SK-N-SH (cell line): ENCODE results near the gene HBA2.

Source experiments
- CHD2 ChIP-seq: fragments of 150-350 bp; IDR thresholded peaks from 2 replicates; pipeline ENCODE4 v1.6.1; 2018; ENCODE audit warnings: low read length; ENCODE audit not compliant: partially characterized antibody
- CTCF ChIP-seq: fragments of 200-600 bp; sonication (generic); IDR thresholded peaks from 2 replicates; pipeline ENCODE4 v1.6.1; 2017; ENCODE audit warnings: antibody characterized with exemption, mild to moderate bottlenecking, moderate library complexity
- EP300 ChIP-seq, 2 experiments: IDR thresholded peaks; 2 replicates each; pipeline versions ENCODE4 v1.4.0 to v1.6.1; 2012; ENCODE audit warnings: borderline replicate concordance in 1 of 2, low read depth in 1 of 2, low read length in 1 of 2
- EZH2phosphoT487 ChIP-seq: fragments of 200-600 bp; sonication (generic); IDR thresholded peaks from 2 replicates; pipeline ENCODE4 v1.6.1; 2017; ENCODE audit warnings: low read depth, mixed run types, mild to moderate bottlenecking, antibody characterized with exemption, moderate library complexity, borderline replicate concordance
- GABPA ChIP-seq: IDR thresholded peaks from 2 replicates; pipeline ENCODE4 v1.4.0; 2012; ENCODE audit warnings: low read depth, mild to moderate bottlenecking
- IRF3 ChIP-seq: fragments of 150-350 bp; IDR thresholded peaks from 2 replicates; pipeline ENCODE4 v1.6.1; 2016; ENCODE audit warnings: mild to moderate bottlenecking, low read depth, low read length
- NFIC ChIP-seq: IDR thresholded peaks from 2 replicates; pipeline ENCODE4 v1.4.0; 2012; ENCODE audit warnings: borderline replicate concordance
- POLR2AphosphoS5 ChIP-seq: IDR thresholded peaks from 2 replicates; pipeline ENCODE4 v1.6.1; 2012; ENCODE audit warnings: low read depth, low read length
- REST ChIP-seq: IDR thresholded peaks from 2 replicates; pipeline ENCODE4 v1.6.1; 2012; ENCODE audit warnings: mild to moderate bottlenecking, low read depth, low read length, moderate library complexity
- RFX5 ChIP-seq: IDR thresholded peaks from 2 replicates; pipeline ENCODE4 v1.6.1; 2012; ENCODE audit warnings: mild to moderate bottlenecking, improper control_type of control experiment, low read length
- TAF1 ChIP-seq: IDR thresholded peaks from 2 replicates; pipeline ENCODE4 v1.6.1; 2012; ENCODE audit warnings: low read depth, mild to moderate bottlenecking, low read length, moderate library complexity, borderline replicate concordance
- TCF12 ChIP-seq: IDR thresholded peaks from 2 replicates; pipeline ENCODE4 v1.4.0; 2012

GRCh38 chr16:143047-143446 is 29.6 kb upstream of the HBA2 start:
- TF ChIP-seq CTCF (no peak), GABPA (no peak), CHD2 (no peak), EZH2phosphoT487 (no peak), REST (no peak), NFIC (no peak), TCF12 (no peak), POLR2AphosphoS5 (no peak), IRF3 (no peak), RFX5 (no peak), EP300 (IDR thresholded peaks at IDR 0.05; ENCODE audit: borderline replicate concordance in 1 of 2, low read depth in 1 of 2, low read length in 1 of 2) (no peak), TAF1 (no peak)
